Right lobe of liver (tissue), 6 donors: ENCODE results near the gene KCNN3. TPM values are rescaled to one million over a fixed set of nuclear protein-coding genes. Genes with fewer than 3 reads are reported as not detected.

ENCODE experiments used
- ATAC-seq, 4 donors: fragments of 200-7000 bp; cut with Tn5 transposase; one replicate each; pipeline ENCODE4 v1.9.1; 2020; ENCODE audit warnings: mild to moderate bottlenecking in 4 of 4, moderate library complexity in 4 of 4
- DNase-seq, 3 donors: peaks; one replicate each; pipeline ENCODE4 v3.0.0-alpha.2; 2020
- H3K27ac ChIP-seq, 3 donors: fragments of 200-600 bp; one replicate each; pipeline ENCODE4 v1.8.0; 2022
- H3K27me3 ChIP-seq, 2 donors: fragments of 200-600 bp; one replicate each; pipeline ENCODE4 v1.8.0; 2022
- H3K36me3 ChIP-seq, 4 donors: fragments of 200-600 bp; sonication (generic) in 1 of 4; one replicate each; pipeline versions ENCODE4 v1.5.1 to v1.8.0; 2017 to 2022; ENCODE audit warnings: control low read depth in 1 of 4
- H3K4me1 ChIP-seq, 4 donors: fragments of 200-600 bp; sonication (generic) in 1 of 4; one replicate each; pipeline versions ENCODE4 v1.5.1 to v1.8.0; 2017 to 2022; ENCODE audit warnings: control low read depth in 1 of 4
- H3K4me3 ChIP-seq, 3 donors: fragments of 200-600 bp; one replicate each; pipeline ENCODE4 v1.8.0; 2022
- H3K9me3 ChIP-seq, 4 donors: fragments of 200-600 bp; sonication (generic) in 1 of 4; one replicate each; pipeline versions ENCODE4 v1.5.1 to v1.8.0; 2017 to 2022; ENCODE audit warnings: control low read depth in 1 of 4
- CTCF ChIP-seq, 4 donors: fragments of 200-600 bp in 3 of 4; fragments of 450-650 bp in 1 of 4; IDR thresholded peaks; one replicate each; pipeline versions ENCODE4 v1.5.1 to v1.8.0; 2016 to 2022; ENCODE audit warnings: antibody characterized with exemption in 4 of 4, mild to moderate bottlenecking in 2 of 4
- POLR2A ChIP-seq: fragments of 450-650 bp; IDR thresholded peaks from one replicate; pipeline ENCODE4 v1.6.1; 2017; ENCODE audit warnings: antibody characterized with exemption, mild to moderate bottlenecking
- WGBS: methylation state at CpG from one replicate; pipeline ENCODE4 v1.1.6; 2018; ENCODE audit warnings: low coverage, low lambda C conversion rate; ENCODE audit not compliant: insufficient coverage; ENCODE audit errors: missing lambda C conversion rate; 5-methylcytosine and 5-hydroxymethylcytosine counted together
- intact Hi-C, 2 donors: fragments of 100-400 bp; cut with DNase I; formaldehyde crosslinking; loops; one replicate each; pipeline versions ENCODE4 v1.11.2 to v1.14.1; 2022
- total RNA-seq, 6 experiments: library from RNA; depleted of rRNA in 2 of 6; stranded (reverse); fragments of >200 nt in 2 of 6; fragmentation: NEBNext Ultra II Directional in 3 of 6; extraction: Animal tissue kit (Norgen Biotek cat#: 25700) in 3 of 6; gene quantifications; one replicate each; pipeline versions ENCODE4 v1.1.0 to v1.2.4, GENCODE V29; 2016 to 2023
- donor health status: DM: no; HTN: yes; CAD: no.
- donor health status: DM: no; HTN: no; CAD: no.
- donor health status: DM: no; HTN: no; CAD: no.
- donor health status: DM: no; HTN: yes; CAD: no.
- donor health status: DM: no; HTN: yes; CAD: no.

Gene KCNN3
- total RNA-seq, 6 experiments from 2014 or later, result 0.15 to 0.64 (median 0.32) TPM

DNA sequence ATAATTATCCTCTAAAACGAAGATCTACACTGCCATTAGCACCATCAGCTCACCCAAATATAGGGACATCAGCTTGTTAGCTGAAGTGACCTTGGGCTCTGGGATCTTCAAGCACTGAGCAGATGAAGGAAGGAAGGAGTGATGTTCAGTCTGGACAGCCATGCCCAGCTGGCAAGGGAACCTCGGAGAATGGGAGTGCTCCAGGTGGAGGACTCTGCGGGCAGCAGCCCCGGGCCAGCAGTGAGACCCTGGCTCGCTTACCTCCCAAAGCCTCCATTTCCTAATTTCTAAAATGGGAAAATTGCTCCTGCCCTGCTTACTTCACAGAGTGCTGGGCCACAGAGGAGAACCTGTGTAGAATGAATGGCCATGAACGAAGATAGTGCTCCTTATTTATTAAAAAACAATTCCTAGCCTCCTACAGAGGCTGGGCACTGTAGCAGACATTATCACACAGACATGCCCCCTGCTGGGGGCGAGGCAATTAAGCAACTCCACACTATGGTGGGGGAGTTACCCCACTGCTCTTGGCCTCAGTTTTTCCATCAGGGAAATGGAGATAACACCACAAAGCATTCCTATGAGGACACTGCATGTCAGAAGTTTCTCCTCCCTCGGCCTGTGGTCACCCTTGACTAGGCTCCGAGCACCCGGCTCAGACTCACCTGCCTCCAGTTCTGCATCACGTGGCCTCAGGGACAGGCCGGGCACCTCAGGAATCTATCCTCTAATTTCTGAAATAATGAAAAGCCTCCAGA lies 117.6 kb downstream of the KCNN3 start:
- intact Hi-C loops, result loop anchor here (10.0 kb wide), 4 partner anchors 78 to 188 kb away; partner anchors contain the start of genes CHRNB2 (in 1 of the 2) and KCNN3 (in 1 of the 2)
- Histone ChIP-seq H3K9me3 (no peaks in the 10 kb centered on the region), H3K36me3 (no peaks in the 10 kb centered on the region), H3K27me3 (no peaks in the 10 kb centered on the region), H3K27ac (no peak overlapping the region), H3K4me3 (no peak overlapping the region), H3K4me1 (no peaks in the 10 kb centered on the region)
- no peak for ATAC-seq
- no peak for TF ChIP-seq POLR2A
- TF ChIP-seq CTCF (IDR thresholded peaks at IDR 0.05), result no peak
- 65% methylated on average over 5 of the region's 12 CpGs for WGBS
- peak in 1 of 3 donors; percentile 28 for DNase-seq

DNA sequence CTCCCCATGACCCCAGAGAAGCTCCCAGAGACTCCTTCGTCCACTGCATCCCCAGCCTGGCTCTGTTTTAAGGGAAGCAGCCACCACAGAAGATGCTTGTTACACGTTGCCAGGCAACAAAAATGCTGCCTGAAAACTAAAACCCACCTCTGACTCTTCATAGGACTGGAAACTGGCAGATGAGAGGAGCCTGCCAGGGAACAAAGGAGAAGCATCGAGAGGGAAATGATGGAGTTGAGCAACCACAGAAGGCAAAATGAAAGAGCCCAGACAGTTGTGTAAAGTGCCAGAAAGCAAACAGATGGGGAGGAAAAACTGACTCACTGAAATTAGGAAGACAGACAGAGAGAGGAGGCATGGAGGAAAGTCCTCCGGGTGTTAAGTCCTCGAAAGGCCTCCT lies 118.4 kb downstream of the KCNN3 start:
- Histone ChIP-seq H3K4me3 (no peak overlapping the region), H3K27ac (no peak overlapping the region), H3K9me3 (no peaks in the 10 kb centered on the region), H3K36me3 (no peaks in the 10 kb centered on the region), H3K27me3 (no peaks in the 10 kb centered on the region), H3K4me1 (no peaks in the 10 kb centered on the region)
- WGBS, result 24% methylated on average over 5 of the region's 5 CpGs
- peak in 1 of 3 donors; percentile 33 for DNase-seq
- ATAC-seq, result peak in 2 of 4 donors; percentile 72 to 83
- no peak for TF ChIP-seq POLR2A
- TF ChIP-seq CTCF (IDR thresholded peaks at IDR 0.05), result no peak
- intact Hi-C loops, result loop anchor here (10.0 kb wide), 4 partner anchors 77 to 187 kb away; partner anchors contain the start of genes CHRNB2 (in 1 of the 2) and KCNN3 (in 1 of the 2)

DNA sequence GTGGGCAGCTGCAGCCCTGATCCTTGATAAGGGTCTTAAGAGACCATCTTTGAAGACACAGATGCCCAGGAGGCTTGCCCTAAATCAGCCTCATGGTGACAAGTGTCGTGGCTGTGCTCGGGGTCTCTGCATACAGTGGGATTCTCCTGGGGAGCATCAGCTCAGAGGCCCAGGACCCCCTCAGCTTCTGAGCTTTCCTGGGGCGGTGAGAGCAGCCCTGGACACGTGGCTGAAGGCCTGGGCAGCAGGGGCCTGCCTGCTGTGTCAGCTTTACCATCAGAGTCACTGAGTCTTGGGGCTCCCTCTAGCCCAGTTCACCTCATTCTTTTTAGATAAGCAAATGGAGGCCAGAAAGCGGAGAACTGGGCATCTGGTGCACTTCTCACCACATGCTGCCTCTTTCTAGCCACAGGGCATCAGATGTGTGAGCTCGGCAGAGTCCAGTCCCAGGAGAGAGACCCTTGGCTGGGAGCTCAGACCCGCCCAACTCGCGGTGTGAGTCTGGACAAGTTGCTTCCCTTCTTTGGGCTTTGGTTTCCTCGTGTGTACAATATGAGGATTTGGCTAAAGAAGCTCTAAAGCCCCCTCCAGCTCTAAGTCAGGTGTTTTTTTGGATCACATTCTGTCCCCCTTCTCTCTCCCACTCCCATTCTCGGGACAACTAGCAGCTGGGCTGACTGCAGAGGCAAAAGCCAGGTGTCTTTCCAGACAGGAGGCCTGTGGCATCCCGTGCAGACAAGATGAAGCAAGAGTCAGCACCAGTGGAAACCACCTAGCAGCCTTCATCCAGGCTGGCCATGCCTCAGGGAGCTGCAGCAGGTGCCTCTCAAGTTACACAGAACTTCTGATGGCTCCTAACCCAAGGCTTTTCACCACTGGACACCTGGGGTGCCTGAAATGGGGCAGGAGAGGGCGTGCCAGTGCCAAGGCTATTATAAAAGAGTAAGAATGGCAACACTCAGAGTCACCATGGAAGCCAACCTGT lies 119.1 kb downstream of the KCNN3 start:
- Histone ChIP-seq H3K27me3 (no peaks in the 10 kb centered on the region), H3K9me3 (no peaks in the 10 kb centered on the region), H3K36me3 (no peaks in the 10 kb centered on the region), H3K4me3 (no peak overlapping the region), H3K27ac (no peak overlapping the region), H3K4me1 (no peaks in the 10 kb centered on the region)
- DNase-seq, result peak in 1 of 3 donors; percentile 33
- TF ChIP-seq CTCF (IDR thresholded peaks at IDR 0.05), result no peak
- TF ChIP-seq POLR2A, result no peak
- intact Hi-C loops, result loop anchor here (10.0 kb wide), 4 partner anchors 76 to 186 kb away; partner anchors contain the start of genes CHRNB2 (in 1 of the 2) and KCNN3 (in 1 of the 2)
- no peak for ATAC-seq
- 93% methylated on average over 2 of the region's 13 CpGs for WGBS

- Histone ChIP-seq H3K4me3 (no peak overlapping the region), H3K36me3 (no peaks in the 10 kb centered on the region), H3K27ac (no peak overlapping the region), H3K4me1 (no peaks in the 10 kb centered on the region), H3K9me3 (no peaks in the 10 kb centered on the region), H3K27me3 (no peaks in the 10 kb centered on the region)
- ATAC-seq (peak; percentile 33 to 47 (median 42)), DNase-seq (peak in 1 of 3 donors; percentile 41)
- TF ChIP-seq POLR2A, result no peak
- TF ChIP-seq CTCF (IDR thresholded peaks at IDR 0.05), result peak in 3 of 4 donors; percentile 15 to 29 (median 21)
- 47% methylated on average over 6 of the region's 8 CpGs for WGBS
- intact Hi-C loops, result no loop called here
Measured at GRCh38 chr1:154749078-154749760, 120.9 kb downstream of the KCNN3 start.
